Measurements from ENCODE around the gene UVRAG. TPM values are rescaled to one million over a fixed set of nuclear protein-coding genes. Genes with fewer than 3 reads are reported as not detected.
A peak's percentile ranks its signal among the peaks of the same experiment; 100 is the strongest.

The UVRAG gene
- total and polyA plus RNA-seq, 2 of the 13 experiments (the other 11 are each of a cell fraction or from before 2014, with no cell fraction given), result 9.7 to 17.3 TPM

- no peak for TF ChIP-seq ATF5 (CRISPR knock-in tag; IDR thresholded peaks at IDR 0.05; ENCODE audit: low read depth)
- TF ChIP-seq DBP (CRISPR knock-in tag; IDR thresholded peaks at IDR 0.05; ENCODE audit: not compliant biosample characterization), result no peak
- TF ChIP-seq ZNF678 (CRISPR knock-in tag; IDR thresholded peaks at IDR 0.05), result no peak
- TF ChIP-seq KDM5B (CRISPR knock-in tag; IDR thresholded peaks at IDR 0.05; ENCODE audit: borderline replicate concordance), result no peak
- no peak for TF ChIP-seq HBP1 (CRISPR knock-in tag; IDR thresholded peaks at IDR 0.05; ENCODE audit: low read depth)
- TF ChIP-seq ZNF451 (CRISPR knock-in tag; IDR thresholded peaks at IDR 0.05), result no peak; the same call in 1 of the 2 replicates
- no peak for TF ChIP-seq PRPF4 (IDR thresholded peaks at IDR 0.05; ENCODE audit: low read depth, low read length, poor library complexity, severe bottlenecking)
- TF ChIP-seq AHDC1 (CRISPR knock-in tag; IDR thresholded peaks at IDR 0.05; ENCODE audit: borderline replicate concordance), result no peak
- TF ChIP-seq RAD51 (IDR thresholded peaks at IDR 0.05; ENCODE audit: borderline replicate concordance), result peak; percentile 97
- TF ChIP-seq FOXO1 (CRISPR knock-in tag; IDR thresholded peaks at IDR 0.05), result no peak; the same call in 1 of the 2 replicates
- peak; percentile 78; the same call in 1 of the 2 replicates for TF ChIP-seq GATAD1 (CRISPR knock-in tag; IDR thresholded peaks at IDR 0.05)
- no peak for TF ChIP-seq ZBTB49 (CRISPR knock-in tag; IDR thresholded peaks at IDR 0.05; ENCODE audit: borderline replicate concordance)
- TF ChIP-seq CHCHD3 (CRISPR knock-in tag; IDR thresholded peaks at IDR 0.05), result no peak
- TF ChIP-seq ZNF224 (CRISPR knock-in tag; IDR thresholded peaks at IDR 0.05), result 0 out of 2 replicates have a peak, but pooled peaks have one; percentile 24
- no peak for TF ChIP-seq STAG1 (CRISPR knock-in tag; IDR thresholded peaks at IDR 0.05)
- TF ChIP-seq ZFP37 (CRISPR knock-in tag; IDR thresholded peaks at IDR 0.05; ENCODE audit: borderline replicate concordance), result no peak
- TF ChIP-seq ZBTB20 (CRISPR knock-in tag; IDR thresholded peaks at IDR 0.05; ENCODE audit: borderline replicate concordance, low read depth), result 0 out of 2 replicates have a peak, but pooled peaks have one; percentile 15
- TF ChIP-seq ZNF781 (CRISPR knock-in tag; IDR thresholded peaks at IDR 0.05; ENCODE audit: borderline replicate concordance, not compliant biosample characterization), result no peak
Measured at GRCh38 chr11:75814677-75815344, at the start of gene UVRAG (continued).

Measured in HepG2 (cell line).